HG03095 (cell line): Measurements from ENCODE around the gene LYPD1.

Source experiments
- ATAC-seq: cut with Tn5 transposase; IDR thresholded peaks from one replicate; pipeline ENCODE4 v1.9.1; 2021; ENCODE audit warnings: moderate library complexity; ENCODE audit not compliant: unreplicated experiment

LYPD1 gene

GRCh38 chr2:132638313-132639040, 31.5 kb downstream of the LYPD1 start:
- no peak for ATAC-seq

- no peak for ATAC-seq
Observed at GRCh38 chr2:132636346-132636745, 33.7 kb downstream of the LYPD1 start.

GRCh38 chr2:132633635-132634034, 36.4 kb downstream of the LYPD1 start:
- no peak for ATAC-seq

- no peak for ATAC-seq
Observed at GRCh38 chr2:132632000-132632649, 37.9 kb downstream of the LYPD1 start.

- ATAC-seq, result no peak
Observed at GRCh38 chr2:132627536-132627935, 42.5 kb downstream of the LYPD1 start.

GRCh38 chr2:132623096-132623839, 46.7 kb downstream of the LYPD1 start:
- no peak for ATAC-seq

- no peak for ATAC-seq
Observed at GRCh38 chr2:132621131-132621875, 48.7 kb downstream of the LYPD1 start.

- ATAC-seq, result no peak
Observed at GRCh38 chr2:132620115-132620514, 49.9 kb downstream of the LYPD1 start.

- ATAC-seq, result no peak
Observed at GRCh38 chr2:132618734-132619133, 51.3 kb downstream of the LYPD1 start.

- no peak for ATAC-seq
Observed at GRCh38 chr2:132617989-132618388, 52.0 kb downstream of the LYPD1 start.

- no peak for ATAC-seq
Observed at GRCh38 chr2:132615329-132616085, 54.5 kb downstream of the LYPD1 start.

- no peak for ATAC-seq
Observed at GRCh38 chr2:132611719-132612118, 58.3 kb downstream of the LYPD1 start.

GRCh38 chr2:132609101-132609890, 60.7 kb downstream of the LYPD1 start:
- ATAC-seq, result no peak

- ATAC-seq, result no peak
Observed at GRCh38 chr2:132608311-132608710, 61.7 kb downstream of the LYPD1 start.

GRCh38 chr2:132607426-132608090, 62.4 kb downstream of the LYPD1 start:
- ATAC-seq, result no peak

- no peak for ATAC-seq
Observed at GRCh38 chr2:132606649-132607048, 63.4 kb downstream of the LYPD1 start.

GRCh38 chr2:132605236-132606180, 64.5 kb downstream of the LYPD1 start:
- no peak for ATAC-seq

GRCh38 chr2:132604561-132604960, 65.4 kb downstream of the LYPD1 start:
- ATAC-seq, result no peak
